IMR-90 (cell line): ENCODE results near the gene PRELID2. TPM values are rescaled to one million over a fixed set of nuclear protein-coding genes. Genes with fewer than 3 reads are reported as not detected.

Source experiments
- ATAC-seq: fragments of 200-7000 bp; cut with Tn5 transposase; 2 replicates; pipeline ENCODE4 v1.9.1; 2020; ENCODE audit warnings: low read depth, mild to moderate bottlenecking, moderate library complexity
- BruUV-seq: library from RNA; stranded (reverse); fragments of 400-500 nt; replicated peaks from 2 replicates; lab custom pipeline; 2021; lab: Mats Ljungman, UMichigan
- CTCF ChIA-PET: fragments of 300-600 bp; formaldehyde crosslinking; extraction: SDS; loops from one replicate; lab custom pipeline; 2021; ENCODE audit warnings: antibody characterized with exemption; lab: Yijun Ruan, JAX
- POLR2A ChIA-PET: fragments of 300-600 bp; sonication (Branson Sonifier 250); formaldehyde crosslinking; loops from one replicate; lab custom pipeline; 2022; ENCODE audit warnings: antibody characterized with exemption; ENCODE audit not compliant: unreplicated experiment; lab: Charles Lee
- DNase-seq: peaks from one replicate; pipeline ENCODE4 v3.0.0; 2013
- H2AFZ ChIP-seq: replicated peaks from 2 replicates; pipeline ENCODE3; 2013; ENCODE audit warnings: low read length, mild to moderate bottlenecking; ENCODE audit not compliant: poor library complexity
- H2AK5ac ChIP-seq: 2 replicates; pipeline ENCODE4 v1.6.1; 2013; ENCODE audit warnings: low read depth, low read length, inconsistent platforms
- H2AK9ac ChIP-seq: replicated peaks from 2 replicates; pipeline ENCODE3; 2013; ENCODE audit warnings: mild to moderate bottlenecking, low read depth, low read length, moderate library complexity; ENCODE audit not compliant: poor library complexity
- H2BK120ac ChIP-seq: 2 replicates; pipeline ENCODE4 v1.6.1; 2013; ENCODE audit warnings: low read depth, low read length, inconsistent platforms
- H2BK15ac ChIP-seq: 3 replicates; pipeline ENCODE4 v1.6.1; 2013; ENCODE audit warnings: low read depth, low read length, inconsistent platforms
- H2BK20ac ChIP-seq: 2 replicates; pipeline ENCODE4 v1.6.1; 2013; ENCODE audit warnings: low read depth, mild to moderate bottlenecking, inconsistent platforms, low read length, moderate library complexity
- H2BK5ac ChIP-seq: 2 replicates; pipeline ENCODE4 v1.6.1; 2013; ENCODE audit warnings: mild to moderate bottlenecking, low read depth, low read length, inconsistent platforms; ENCODE audit not compliant: poor library complexity, severe bottlenecking
- H3K14ac ChIP-seq: replicated peaks from 2 replicates; pipeline ENCODE4 v1.6.1; 2013; ENCODE audit warnings: low read depth, low read length, inconsistent platforms
- H3K18ac ChIP-seq: 2 replicates; pipeline ENCODE4 v1.6.1; 2013; ENCODE audit warnings: low read depth, low read length, control low read depth
- H3K23ac ChIP-seq: 2 replicates; pipeline ENCODE4 v1.6.1; 2013; ENCODE audit warnings: low read depth, low read length, inconsistent platforms
- H3K27ac ChIP-seq: 2 replicates; pipeline ENCODE4 v1.5.1; 2013; ENCODE audit warnings: mild to moderate bottlenecking, control low read depth, low read length; ENCODE audit not compliant: insufficient read depth
- H3K27me3 ChIP-seq: 2 replicates; pipeline ENCODE4 v1.6.1; 2013; ENCODE audit warnings: low read length; ENCODE audit not compliant: control insufficient read depth, insufficient read depth
- H3K36me3 ChIP-seq: 2 replicates; pipeline ENCODE4 v1.6.1; 2013; ENCODE audit warnings: low read length, mixed read lengths; ENCODE audit not compliant: control insufficient read depth, insufficient read depth
- H3K4ac ChIP-seq: 2 replicates; pipeline ENCODE4 v1.6.1; 2013; ENCODE audit warnings: low read depth, low read length, inconsistent platforms
- H3K4me1 ChIP-seq: 2 replicates; pipeline ENCODE4 v1.6.1; 2013; ENCODE audit warnings: low read length, mixed read lengths; ENCODE audit not compliant: control insufficient read depth, insufficient read depth
- H3K4me2 ChIP-seq: 2 replicates; pipeline ENCODE4 v1.6.1; 2013; ENCODE audit warnings: low read depth, mild to moderate bottlenecking, control low read depth, low read length, moderate library complexity
- H3K4me3 ChIP-seq: 2 replicates; pipeline ENCODE4 v1.5.1; 2013; ENCODE audit warnings: low read depth, mild to moderate bottlenecking, control low read depth, low read length, moderate library complexity; ENCODE audit not compliant: insufficient read depth
- H3K56ac ChIP-seq: 2 replicates; pipeline ENCODE4 v1.6.1; 2013; ENCODE audit warnings: low read length, inconsistent platforms; ENCODE audit not compliant: insufficient read depth; ENCODE audit errors: extremely low read depth
- H3K79me1 ChIP-seq, 2 experiments: 2 replicates each; pipeline ENCODE4 v1.6.1; 2013; ENCODE audit warnings: low read length in 2 of 2, inconsistent platforms in 1 of 2, low read depth in 1 of 2
- H3K9ac ChIP-seq: 2 replicates; pipeline ENCODE4 v1.6.1; 2013; ENCODE audit warnings: low read depth, low read length, control low read depth
- H3K9me1 ChIP-seq: 2 replicates; pipeline ENCODE4 v1.6.1; 2013; ENCODE audit warnings: low read length, inconsistent platforms; ENCODE audit not compliant: insufficient read depth
- H3K9me3 ChIP-seq: 2 replicates; pipeline ENCODE4 v1.6.1; 2013; ENCODE audit warnings: low read length; ENCODE audit not compliant: control insufficient read depth, insufficient read depth
- H4K20me1 ChIP-seq: 2 replicates; pipeline ENCODE4 v1.6.1; 2013; ENCODE audit warnings: low read length, inconsistent platforms; ENCODE audit not compliant: insufficient read depth
- H4K5ac ChIP-seq: 2 replicates; pipeline ENCODE4 v1.6.1; 2013; ENCODE audit warnings: mild to moderate bottlenecking, low read depth, low read length, control low read depth
- H4K8ac ChIP-seq, 2 experiments: 2 replicates each; pipeline ENCODE4 v1.6.1; 2013; ENCODE audit warnings: low read depth in 2 of 2, low read length in 2 of 2, control low read depth in 1 of 2, inconsistent platforms in 1 of 2
- H4K91ac ChIP-seq: 2 replicates; pipeline ENCODE4 v1.6.1; 2013; ENCODE audit warnings: low read depth, low read length, inconsistent platforms; ENCODE audit not compliant: insufficient read depth
- BHLHE40 ChIP-seq: fragments of 150-350 bp; IDR thresholded peaks from 2 replicates; pipeline ENCODE4 v1.6.1; 2016; ENCODE audit warnings: mild to moderate bottlenecking, low read depth, low read length
- CEBPB ChIP-seq: IDR thresholded peaks from 2 replicates; pipeline ENCODE4 v1.6.1; 2012; ENCODE audit warnings: low read depth, low read length, improper control_type of control experiment
- CHD1 ChIP-seq: IDR thresholded peaks from 2 replicates; pipeline ENCODE4 v1.6.1; 2012; ENCODE audit warnings: low read depth, low read length, improper control_type of control experiment
- FOS ChIP-seq: fragments of 150-350 bp; IDR thresholded peaks from 2 replicates; pipeline ENCODE4 v1.6.1; 2016; ENCODE audit warnings: low read depth, low read length
- MAFK ChIP-seq: IDR thresholded peaks from 2 replicates; pipeline ENCODE4 v1.6.1; 2012; ENCODE audit warnings: low read depth, low read length, improper control_type of control experiment
- MAZ ChIP-seq: IDR thresholded peaks from 2 replicates; pipeline ENCODE4 v1.6.1; 2012; ENCODE audit warnings: low read depth, mild to moderate bottlenecking, low read length, improper control_type of control experiment, moderate library complexity, borderline replicate concordance
- MXI1 ChIP-seq: IDR thresholded peaks from 2 replicates; pipeline ENCODE4 v1.6.1; 2012; ENCODE audit warnings: low read depth, mild to moderate bottlenecking, low read length, moderate library complexity, borderline replicate concordance
- NFE2L2 ChIP-seq: fragments of 150-350 bp; IDR thresholded peaks from 2 replicates; pipeline ENCODE4 v1.6.1; 2016; ENCODE audit warnings: low read depth, mild to moderate bottlenecking, low read length
- POLR2A ChIP-seq: IDR thresholded peaks from 2 replicates; pipeline ENCODE4 v1.6.1; 2012; ENCODE audit warnings: mild to moderate bottlenecking, low read depth, low read length
- RAD21 ChIP-seq: IDR thresholded peaks from 2 replicates; pipeline ENCODE4 v1.6.1; 2012; ENCODE audit warnings: low read length, improper control_type of control experiment
- RCOR1 ChIP-seq: IDR thresholded peaks from 2 replicates; pipeline ENCODE4 v1.6.1; 2012; ENCODE audit warnings: mild to moderate bottlenecking, low read length, improper control_type of control experiment; ENCODE audit not compliant: insufficient replicate concordance
- RFX5 ChIP-seq: IDR thresholded peaks from 2 replicates; pipeline ENCODE4 v1.8.0; 2012; ENCODE audit warnings: low read depth, mild to moderate bottlenecking, low read length, moderate library complexity
- SMC3 ChIP-seq: fragments of 150-350 bp; IDR thresholded peaks from 2 replicates; pipeline ENCODE4 v1.6.1; 2016; ENCODE audit warnings: low read depth, mild to moderate bottlenecking, antibody characterized with exemption, low read length, moderate library complexity
- WGBS, 2 experiments: methylation state at CpG; one replicate each; pipeline versions ENCODE4 v1.1.5 to v1.1.7; 2013; ENCODE audit warnings: missing lambda C conversion rate in 2 of 2; ENCODE audit not compliant: insufficient read length in 1 of 2; ENCODE audit errors: extremely low coverage in 2 of 2; 5-methylcytosine and 5-hydroxymethylcytosine counted together
- dilution Hi-C: fragments of 300-500 bp; cut with HindIII; formaldehyde crosslinking; loops from one replicate; pipeline ENCODE4 v1.14.3; 2018; ENCODE audit warnings: low sequenced_read_pairs; ENCODE audit not compliant: unreplicated experiment
- in situ Hi-C: fragments of 300-500 bp; cut with MboI; formaldehyde crosslinking; loops from 3 replicates; pipeline ENCODE4 v1.14.3; 2019; ENCODE audit warnings: low sequenced_read_pairs, inconsistent platforms, mixed read lengths
- intact Hi-C: fragments of 100-400 bp; cut with micrococcal nuclease; formaldehyde crosslinking; loops from 2 replicates; pipeline ENCODE4 v1.10.0; 2022
- polyA plus RNA-seq, 3 experiments: library from polyadenylated mRNA; depleted of rRNA; stranded (reverse); fragments of >200 nt; gene quantifications; 2 replicates each; pipeline ENCODE4 v1.2.3, GENCODE V29; 2012; ENCODE audit warnings: low replicate concordance in 1 of 3
- total RNA-seq: library from RNA; depleted of rRNA; stranded (reverse); fragments of >200 nt; gene quantifications from 2 replicates; pipeline ENCODE4 v1.2.3, GENCODE V29; 2012
- TF ChIP-seq, protein P1 (sequence below): conservative IDR thresholded peaks from 2 replicates; pipeline ENCODE4 v1.5.1; 2012; ENCODE audit warnings: mild to moderate bottlenecking, low read depth, low read length, improper control_type of control experiment
- TF ChIP-seq, protein P2 (sequence below): fragments of 150-350 bp; IDR thresholded peaks from 2 replicates; pipeline ENCODE4 v1.6.1; 2017; ENCODE audit warnings: mild to moderate bottlenecking, antibody characterized with exemption, low read length, low read depth
- TF ChIP-seq, protein P3 (sequence below): fragments of 150-350 bp; IDR thresholded peaks from 2 replicates; pipeline ENCODE4 v1.6.1; 2016; ENCODE audit warnings: low read depth, mild to moderate bottlenecking, low read length, moderate library complexity, borderline replicate concordance

PRELID2 gene
- total and polyA plus RNA-seq, 2 of the 4 experiments (the other 2 are of a cell fraction): 4.9 to 8.6 TPM

DNA sequence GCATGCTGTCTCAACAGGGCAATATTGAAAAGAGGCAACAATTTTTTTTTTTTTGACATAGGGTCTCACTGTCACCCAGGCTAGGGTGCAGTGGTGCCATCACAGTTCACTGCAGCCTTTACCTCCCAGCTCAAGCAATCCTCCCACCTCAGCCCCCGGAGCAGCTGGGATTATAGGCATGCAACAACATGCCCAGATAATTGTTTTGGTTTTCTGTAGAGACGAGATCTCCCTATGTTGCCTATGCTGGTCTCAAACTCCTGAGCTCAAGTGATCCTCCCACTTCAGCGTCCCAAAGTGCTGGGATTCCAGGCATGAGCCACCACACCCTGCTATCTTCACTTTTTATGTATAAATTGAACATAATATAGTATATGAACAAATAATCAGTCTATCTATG lies 47.6 kb downstream of the PRELID2 start:
- no peak overlapping the region for H2BK120ac ChIP-seq
- H2BK5ac ChIP-seq: no peak overlapping the region
- no peaks in the 10 kb centered on the region for H3K79me1 ChIP-seq
- H4K8ac ChIP-seq: no peak overlapping the region
- no peak overlapping the region for H2AFZ ChIP-seq
- no peaks in the 10 kb centered on the region for H3K27me3 ChIP-seq
- no peak overlapping the region for H2BK20ac ChIP-seq
- no peaks in the 10 kb centered on the region for H3K36me3 ChIP-seq
- no peak overlapping the region for H3K14ac ChIP-seq
- no peak overlapping the region for H3K4ac ChIP-seq
- WGBS, 2 experiments: no CpG with 5 or more reads among the region's 3 CpGs
- no peaks in the 10 kb centered on the region for H3K9me3 ChIP-seq
- ChIA-PET POLR2A (no interaction called here), CTCF (interaction anchor here (0.6 to 0.7 kb wide), 2 partner anchors 38 to 319 kb away, joined by 3 read pairs; no protein-coding TSS in a partner anchor)
- no peak overlapping the region for H2BK15ac ChIP-seq
- no TSS peak for BruUV-seq
- dilution Hi-C loops: no loop called here
- H3K18ac ChIP-seq: no peak overlapping the region
- ATAC-seq: no peak
- in situ Hi-C loops: no loop called here
- no peak overlapping the region for H3K4me2 ChIP-seq
- no peak for DNase-seq
- intact Hi-C loops: no loop called here
- no peak overlapping the region for H2AK9ac ChIP-seq
- no peak overlapping the region for H3K9ac ChIP-seq
- H3K23ac ChIP-seq: no peak overlapping the region
- H3K4me3 ChIP-seq: no peak overlapping the region
- H2AK5ac ChIP-seq: no peak overlapping the region
- H3K27ac ChIP-seq: no peak overlapping the region
- no peak overlapping the region for H4K5ac ChIP-seq
- H4K91ac ChIP-seq: no peak overlapping the region
- no peaks in the 10 kb centered on the region for H4K20me1 ChIP-seq
- H3K4me1 ChIP-seq: no peaks in the 10 kb centered on the region
- no peaks in the 10 kb centered on the region for H3K9me1 ChIP-seq
- TF ChIP-seq, protein P1, sequence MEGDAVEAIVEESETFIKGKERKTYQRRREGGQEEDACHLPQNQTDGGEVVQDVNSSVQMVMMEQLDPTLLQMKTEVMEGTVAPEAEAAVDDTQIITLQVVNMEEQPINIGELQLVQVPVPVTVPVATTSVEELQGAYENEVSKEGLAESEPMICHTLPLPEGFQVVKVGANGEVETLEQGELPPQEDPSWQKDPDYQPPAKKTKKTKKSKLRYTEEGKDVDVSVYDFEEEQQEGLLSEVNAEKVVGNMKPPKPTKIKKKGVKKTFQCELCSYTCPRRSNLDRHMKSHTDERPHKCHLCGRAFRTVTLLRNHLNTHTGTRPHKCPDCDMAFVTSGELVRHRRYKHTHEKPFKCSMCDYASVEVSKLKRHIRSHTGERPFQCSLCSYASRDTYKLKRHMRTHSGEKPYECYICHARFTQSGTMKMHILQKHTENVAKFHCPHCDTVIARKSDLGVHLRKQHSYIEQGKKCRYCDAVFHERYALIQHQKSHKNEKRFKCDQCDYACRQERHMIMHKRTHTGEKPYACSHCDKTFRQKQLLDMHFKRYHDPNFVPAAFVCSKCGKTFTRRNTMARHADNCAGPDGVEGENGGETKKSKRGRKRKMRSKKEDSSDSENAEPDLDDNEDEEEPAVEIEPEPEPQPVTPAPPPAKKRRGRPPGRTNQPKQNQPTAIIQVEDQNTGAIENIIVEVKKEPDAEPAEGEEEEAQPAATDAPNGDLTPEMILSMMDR: no peak
- TF ChIP-seq MAZ (no peak), FOS (no peak), RCOR1 (no peak), SMC3 (no peak), BHLHE40 (no peak), MXI1 (no peak), RAD21 (no peak), CHD1 (no peak), CEBPB (no peak), POLR2A (no peak), NFE2L2 (no peak), MAFK (no peak), RFX5 (no peak)
- TF ChIP-seq, protein P2, sequence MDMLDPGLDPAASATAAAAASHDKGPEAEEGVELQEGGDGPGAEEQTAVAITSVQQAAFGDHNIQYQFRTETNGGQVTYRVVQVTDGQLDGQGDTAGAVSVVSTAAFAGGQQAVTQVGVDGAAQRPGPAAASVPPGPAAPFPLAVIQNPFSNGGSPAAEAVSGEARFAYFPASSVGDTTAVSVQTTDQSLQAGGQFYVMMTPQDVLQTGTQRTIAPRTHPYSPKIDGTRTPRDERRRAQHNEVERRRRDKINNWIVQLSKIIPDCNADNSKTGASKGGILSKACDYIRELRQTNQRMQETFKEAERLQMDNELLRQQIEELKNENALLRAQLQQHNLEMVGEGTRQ: no peak
- TF ChIP-seq, protein P3, sequence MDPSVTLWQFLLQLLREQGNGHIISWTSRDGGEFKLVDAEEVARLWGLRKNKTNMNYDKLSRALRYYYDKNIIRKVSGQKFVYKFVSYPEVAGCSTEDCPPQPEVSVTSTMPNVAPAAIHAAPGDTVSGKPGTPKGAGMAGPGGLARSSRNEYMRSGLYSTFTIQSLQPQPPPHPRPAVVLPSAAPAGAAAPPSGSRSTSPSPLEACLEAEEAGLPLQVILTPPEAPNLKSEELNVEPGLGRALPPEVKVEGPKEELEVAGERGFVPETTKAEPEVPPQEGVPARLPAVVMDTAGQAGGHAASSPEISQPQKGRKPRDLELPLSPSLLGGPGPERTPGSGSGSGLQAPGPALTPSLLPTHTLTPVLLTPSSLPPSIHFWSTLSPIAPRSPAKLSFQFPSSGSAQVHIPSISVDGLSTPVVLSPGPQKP: no peak
- no peak overlapping the region for H3K56ac ChIP-seq
